Activated T-cell treated with anti-CD3 and anti-CD28 coated beads for 4 hours (primary cell): ENCODE results near the gene KLC3.

ENCODE experiments used
- DNase-seq: peaks from one replicate; pipeline ENCODE4 v3.0.0-alpha.2; 2020

The KLC3 gene

GRCh38 chr19:45380107-45380506 lies 39.6 kb downstream of the KLC3 start:
- DNase-seq = no peak

DNA sequence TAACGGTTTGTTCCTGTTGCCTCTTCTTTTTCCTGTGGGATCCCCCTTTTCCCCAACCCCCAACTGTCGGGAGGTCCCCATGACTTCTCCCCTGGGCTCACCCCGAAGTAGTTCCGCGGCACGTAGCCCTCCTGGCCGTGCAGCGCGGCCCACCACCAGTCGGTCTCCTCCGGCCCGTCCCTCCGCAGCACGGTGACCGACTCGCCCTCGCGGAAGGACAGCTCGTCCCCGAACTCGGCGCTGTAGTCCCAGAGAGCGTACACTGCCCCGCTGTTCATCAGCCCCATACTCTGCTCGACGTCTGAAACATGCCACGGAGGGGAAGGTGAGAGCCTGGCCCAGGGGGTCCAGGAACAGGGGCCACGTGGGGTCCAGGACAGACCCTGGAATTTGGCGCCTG lies 41.9 kb downstream of the KLC3 start:
- no peak for DNase-seq

- no peak for DNase-seq
Observed at GRCh38 chr19:45385392-45386221, 45.1 kb downstream of the KLC3 start.

- no peak for DNase-seq
Observed at GRCh38 chr19:45391346-45391745, 50.8 kb downstream of the KLC3 start.

DNA sequence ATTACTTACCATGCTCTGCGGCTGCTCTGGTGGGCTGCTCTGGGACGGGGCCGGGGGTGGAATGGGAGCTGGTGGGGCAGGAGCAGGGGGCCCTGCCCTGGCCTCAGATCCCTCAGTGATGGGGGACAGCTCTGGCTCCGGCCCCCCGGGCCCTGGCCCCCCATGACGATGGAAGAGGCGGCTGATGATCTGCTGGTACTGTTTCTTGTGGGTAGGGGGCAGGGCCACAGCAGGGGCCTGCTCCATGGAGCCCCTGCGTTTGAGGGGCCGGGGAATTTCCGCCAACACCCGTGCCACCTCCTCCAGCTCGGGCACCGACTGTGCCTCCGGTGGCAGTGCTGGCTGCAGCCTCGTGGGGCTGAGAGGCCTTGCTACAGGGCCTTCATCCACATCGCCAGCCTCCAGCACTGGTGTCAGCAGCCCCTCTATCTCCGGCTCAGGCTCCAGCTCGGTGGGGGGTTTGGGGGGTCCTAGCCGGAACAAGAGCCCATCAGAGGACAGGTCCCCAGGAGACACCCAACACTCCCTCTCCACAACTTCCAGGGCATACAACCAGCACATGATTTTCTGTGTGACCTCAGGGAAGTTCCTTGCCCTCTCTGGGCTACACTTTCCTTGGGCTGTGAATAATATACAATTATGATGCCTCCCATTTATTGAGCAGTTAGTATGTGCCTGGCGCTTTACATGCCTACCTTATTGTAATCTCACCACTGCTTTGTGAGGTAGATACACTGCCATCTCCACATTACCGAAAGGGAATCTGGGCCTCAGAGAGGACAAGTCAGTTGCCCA lies 51.5 kb downstream of the KLC3 start:
- no peak for DNase-seq

DNA sequence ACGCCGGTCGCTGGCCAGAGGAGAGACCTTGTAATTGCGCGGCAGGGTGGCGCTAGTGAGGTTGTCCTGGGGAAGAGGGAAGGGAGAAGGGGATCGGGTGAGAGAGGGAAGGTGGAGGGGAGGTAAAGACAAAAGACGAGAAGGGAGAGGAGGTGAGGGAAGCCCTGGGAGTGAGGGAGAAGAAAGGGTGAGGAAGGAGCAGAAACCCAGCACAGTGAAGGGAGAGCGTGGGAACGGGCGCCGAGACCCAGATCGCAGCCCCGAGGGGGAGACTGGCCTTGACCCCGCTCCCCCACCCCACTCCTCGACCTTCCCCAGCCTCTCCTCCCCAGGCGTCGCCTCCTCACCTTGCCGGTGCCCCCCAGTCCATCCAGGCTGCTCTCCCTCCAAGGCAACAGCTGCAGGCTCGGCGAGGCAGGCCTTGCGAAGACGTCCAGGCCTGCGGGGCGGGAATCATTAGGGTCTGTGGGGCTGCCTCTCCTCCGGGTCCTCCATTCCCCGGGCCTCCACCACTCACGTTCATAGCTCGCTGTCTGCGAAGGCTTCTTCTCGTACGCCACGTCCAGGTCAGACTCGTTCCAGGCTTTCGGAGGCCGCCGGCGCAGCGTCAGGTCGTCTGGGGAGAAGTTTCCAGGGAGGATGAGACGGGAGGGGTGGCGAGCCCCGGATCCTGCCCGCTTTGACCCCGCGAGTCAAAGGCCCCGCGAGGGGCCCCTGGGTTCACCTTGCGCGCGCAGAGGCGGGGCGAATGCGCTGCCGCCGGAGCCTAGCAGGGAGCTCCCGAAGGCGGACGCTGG lies 55.5 kb downstream of the KLC3 start:
- no peak for DNase-seq

GRCh38 chr19:45400192-45400591 lies 59.6 kb downstream of the KLC3 start:
- no peak for DNase-seq
